Measurements from ENCODE around the gene SERINC2.

SERINC2 gene

GRCh38 chr1:31418626-31419323, 5.8 kb downstream of the SERINC2 start:
- CTCF ChIA-PET = interaction anchor here (1.1 kb wide), 1 partner anchor 24 kb away, joined by 3 read pairs; no protein-coding TSS in a partner anchor
- DNase-seq (ENCODE audit: low spot score) = no peak
- POLR2A ChIA-PET (ENCODE audit: low non-redundant PET) = interaction anchor here (0.6 kb wide), 1 partner anchor 24 kb away, joined by 3 read pairs; no protein-coding TSS in a partner anchor

GRCh38 chr1:31420716-31421115, 7.7 kb downstream of the SERINC2 start:
- ChIA-PET CTCF (interaction anchor here (0.7 to 2.4 kb wide), 2 partner anchors 18 to 24 kb away, joined by 3 to 13 read pairs; no protein-coding TSS in a partner anchor), POLR2A (ENCODE audit: low non-redundant PET) (no interaction called here)
- no peak for TF ChIP-seq CTCF (conservative IDR thresholded peaks at IDR 0.05; ENCODE audit: low read depth)
- H3K27ac ChIP-seq = peak overlapping the region; percentile 87
- DNase-seq (ENCODE audit: low spot score) = no peak

More at GRCh38 chr1:31418626-31419323, 5.8 kb downstream of the SERINC2 start:
- H3K27ac ChIP-seq = peak overlapping the region; percentile 67
- TF ChIP-seq CTCF (conservative IDR thresholded peaks at IDR 0.05; ENCODE audit: low read depth) = no peak

GRCh38 chr1:31421371-31422040, 8.5 kb downstream of the SERINC2 start:
- ChIA-PET CTCF (interaction anchor here (0.6 to 2.4 kb wide), 4 partner anchors 11 to 105 kb away, joined by 3 to 34 read pairs (median 8); no protein-coding TSS in a partner anchor), POLR2A (ENCODE audit: low non-redundant PET) (interaction anchor here (0.7 to 1.0 kb wide), 2 partner anchors 24 to 27 kb away, joined by 3 read pairs; no protein-coding TSS in a partner anchor)
- no peak for DNase-seq (ENCODE audit: low spot score)
- no peak; the same call in 1 of the 2 replicates for TF ChIP-seq CTCF (conservative IDR thresholded peaks at IDR 0.05; ENCODE audit: low read depth)
- H3K27ac ChIP-seq = peak overlapping the region; percentile 87

- CTCF ChIA-PET = interaction anchor here (0.5 to 2.9 kb wide), 9 partner anchors 12 to 238 kb away, joined by 3 to 34 read pairs (median 4); partner anchors contain the start of genes SNRNP40 and ZCCHC17
- H3K27ac ChIP-seq = peak overlapping the region; percentile 87
- POLR2A ChIA-PET (ENCODE audit: low non-redundant PET) = interaction anchor here (1.0 kb wide), 1 partner anchor 25 kb away, joined by 3 read pairs; no protein-coding TSS in a partner anchor
- DNase-seq (ENCODE audit: low spot score) = peak; percentile 94
- TF ChIP-seq CTCF (conservative IDR thresholded peaks at IDR 0.05; ENCODE audit: low read depth) = peak; percentile 93
Measured at GRCh38 chr1:31422505-31423319, 9.7 kb downstream of the SERINC2 start.

- ChIA-PET CTCF (interaction anchor here (0.5 to 2.9 kb wide), 4 partner anchors 27 to 234 kb away, joined by 3 to 34 read pairs (median 7); no protein-coding TSS in a partner anchor), POLR2A (ENCODE audit: low non-redundant PET) (no interaction called here)
- no peak for DNase-seq (ENCODE audit: low spot score)
- no peak for TF ChIP-seq CTCF (conservative IDR thresholded peaks at IDR 0.05; ENCODE audit: low read depth)
- H3K27ac ChIP-seq = peak overlapping the region; percentile 87
Measured at GRCh38 chr1:31423418-31423947, 10.5 kb downstream of the SERINC2 start.
